ENCODE measurements around the gene GUCD1.

The GUCD1 gene

GRCh38 chr22:24521791-24522245 lies 33.1 kb downstream of the GUCD1 start:
- Histone ChIP-seq H3K4me1 (ENCODE audit: control insufficient read depth, insufficient read depth, low read length, unreplicated experiment) (no peaks in the 10 kb centered on the region), H3K4me3 (ENCODE audit: low read depth, low read length) (no peak overlapping the region), H3K27me3 (ENCODE audit: insufficient read depth, low read length) (no peaks in the 10 kb centered on the region), H3K36me3 (ENCODE audit: insufficient read depth, low read length) (no peaks in the 10 kb centered on the region), H2AFZ (ENCODE audit: low read length, unreplicated experiment) (no peak overlapping the region), H3K79me2 (ENCODE audit: control insufficient read depth, insufficient read depth, low read length, unreplicated experiment) (no peaks in the 10 kb centered on the region), H3K27ac (ENCODE audit: low read depth, low read length) (no peak overlapping the region)

GRCh38 chr22:24519496-24519895 lies 35.4 kb downstream of the GUCD1 start:
- no peak overlapping the region for H2AFZ ChIP-seq (ENCODE audit: low read length, unreplicated experiment)
- H3K36me3 ChIP-seq (ENCODE audit: insufficient read depth, low read length): no peaks in the 10 kb centered on the region
- no peak overlapping the region for H3K27ac ChIP-seq (ENCODE audit: low read depth, low read length)
- peaks cover 4% of the 10 kb centered on the region for H3K4me1 ChIP-seq (ENCODE audit: control insufficient read depth, insufficient read depth, low read length, unreplicated experiment)
- H3K4me3 ChIP-seq (ENCODE audit: low read depth, low read length): no peak overlapping the region
- H3K79me2 ChIP-seq (ENCODE audit: control insufficient read depth, insufficient read depth, low read length, unreplicated experiment): no peaks in the 10 kb centered on the region
- H3K27me3 ChIP-seq (ENCODE audit: insufficient read depth, low read length): no peaks in the 10 kb centered on the region

GRCh38 chr22:24518771-24519485 lies 36.0 kb downstream of the GUCD1 start:
- no peaks in the 10 kb centered on the region for H3K27me3 ChIP-seq (ENCODE audit: insufficient read depth, low read length)
- H3K27ac ChIP-seq (ENCODE audit: low read depth, low read length): no peak overlapping the region
- no peak overlapping the region for H2AFZ ChIP-seq (ENCODE audit: low read length, unreplicated experiment)
- H3K4me3 ChIP-seq (ENCODE audit: low read depth, low read length): no peak overlapping the region
- no peaks in the 10 kb centered on the region for H3K79me2 ChIP-seq (ENCODE audit: control insufficient read depth, insufficient read depth, low read length, unreplicated experiment)
- no peaks in the 10 kb centered on the region for H3K36me3 ChIP-seq (ENCODE audit: insufficient read depth, low read length)
- H3K4me1 ChIP-seq (ENCODE audit: control insufficient read depth, insufficient read depth, low read length, unreplicated experiment): peaks cover 4% of the 10 kb centered on the region

GRCh38 chr22:24518228-24518627 lies 36.7 kb downstream of the GUCD1 start:
- Histone ChIP-seq H3K27me3 (ENCODE audit: insufficient read depth, low read length) (no peaks in the 10 kb centered on the region), H3K4me3 (ENCODE audit: low read depth, low read length) (no peak overlapping the region), H3K4me1 (ENCODE audit: control insufficient read depth, insufficient read depth, low read length, unreplicated experiment) (peaks cover 4% of the 10 kb centered on the region), H3K79me2 (ENCODE audit: control insufficient read depth, insufficient read depth, low read length, unreplicated experiment) (no peaks in the 10 kb centered on the region), H3K27ac (ENCODE audit: low read depth, low read length) (no peak overlapping the region), H3K36me3 (ENCODE audit: insufficient read depth, low read length) (no peaks in the 10 kb centered on the region), H2AFZ (ENCODE audit: low read length, unreplicated experiment) (no peak overlapping the region)

- Histone ChIP-seq H3K4me3 (ENCODE audit: low read depth, low read length) (no peak overlapping the region), H3K27me3 (ENCODE audit: insufficient read depth, low read length) (no peaks in the 10 kb centered on the region), H2AFZ (ENCODE audit: low read length, unreplicated experiment) (no peak overlapping the region), H3K4me1 (ENCODE audit: control insufficient read depth, insufficient read depth, low read length, unreplicated experiment) (peaks cover 4% of the 10 kb centered on the region), H3K27ac (ENCODE audit: low read depth, low read length) (no peak overlapping the region), H3K79me2 (ENCODE audit: control insufficient read depth, insufficient read depth, low read length, unreplicated experiment) (no peaks in the 10 kb centered on the region), H3K36me3 (ENCODE audit: insufficient read depth, low read length) (no peaks in the 10 kb centered on the region)
Measured at GRCh38 chr22:24517446-24517845, 37.5 kb downstream of the GUCD1 start.

GRCh38 chr22:24516301-24516737 lies 38.6 kb downstream of the GUCD1 start:
- Histone ChIP-seq H3K4me3 (ENCODE audit: low read depth, low read length) (peak overlapping the region; percentile 44; the same call in 1 of the 2 replicates), H2AFZ (ENCODE audit: low read length, unreplicated experiment) (no peak overlapping the region), H3K27me3 (ENCODE audit: insufficient read depth, low read length) (no peaks in the 10 kb centered on the region), H3K4me1 (ENCODE audit: control insufficient read depth, insufficient read depth, low read length, unreplicated experiment) (peaks cover 4% of the 10 kb centered on the region), H3K36me3 (ENCODE audit: insufficient read depth, low read length) (no peaks in the 10 kb centered on the region), H3K79me2 (ENCODE audit: control insufficient read depth, insufficient read depth, low read length, unreplicated experiment) (no peaks in the 10 kb centered on the region), H3K27ac (ENCODE audit: low read depth, low read length) (peak overlapping the region; percentile 26; the same call in 1 of the 2 replicates)

GRCh38 chr22:24515027-24515338 lies 40.0 kb downstream of the GUCD1 start:
- Histone ChIP-seq H3K4me1 (ENCODE audit: control insufficient read depth, insufficient read depth, low read length, unreplicated experiment) (peaks cover 14% of the 10 kb centered on the region), H3K79me2 (ENCODE audit: control insufficient read depth, insufficient read depth, low read length, unreplicated experiment) (no peaks in the 10 kb centered on the region), H3K27ac (ENCODE audit: low read depth, low read length) (no peak overlapping the region), H3K36me3 (ENCODE audit: insufficient read depth, low read length) (no peaks in the 10 kb centered on the region), H3K27me3 (ENCODE audit: insufficient read depth, low read length) (no peaks in the 10 kb centered on the region), H2AFZ (ENCODE audit: low read length, unreplicated experiment) (no peak overlapping the region), H3K4me3 (ENCODE audit: low read depth, low read length) (no peak overlapping the region)

GRCh38 chr22:24514241-24515026 lies 40.5 kb downstream of the GUCD1 start:
- no peaks in the 10 kb centered on the region for H3K79me2 ChIP-seq (ENCODE audit: control insufficient read depth, insufficient read depth, low read length, unreplicated experiment)
- no peak overlapping the region for H3K27ac ChIP-seq (ENCODE audit: low read depth, low read length)
- H3K27me3 ChIP-seq (ENCODE audit: insufficient read depth, low read length): no peaks in the 10 kb centered on the region
- H3K4me1 ChIP-seq (ENCODE audit: control insufficient read depth, insufficient read depth, low read length, unreplicated experiment): peaks cover 14% of the 10 kb centered on the region
- H2AFZ ChIP-seq (ENCODE audit: low read length, unreplicated experiment): no peak overlapping the region
- H3K4me3 ChIP-seq (ENCODE audit: low read depth, low read length): no peak overlapping the region
- no peaks in the 10 kb centered on the region for H3K36me3 ChIP-seq (ENCODE audit: insufficient read depth, low read length)

GRCh38 chr22:24513378-24514240 lies 41.3 kb downstream of the GUCD1 start:
- H3K4me1 ChIP-seq (ENCODE audit: control insufficient read depth, insufficient read depth, low read length, unreplicated experiment): peaks cover 14% of the 10 kb centered on the region
- no peaks in the 10 kb centered on the region for H3K36me3 ChIP-seq (ENCODE audit: insufficient read depth, low read length)
- no peaks in the 10 kb centered on the region for H3K27me3 ChIP-seq (ENCODE audit: insufficient read depth, low read length)
- H3K79me2 ChIP-seq (ENCODE audit: control insufficient read depth, insufficient read depth, low read length, unreplicated experiment): no peaks in the 10 kb centered on the region
- H3K27ac ChIP-seq (ENCODE audit: low read depth, low read length): no peak overlapping the region
- no peak overlapping the region for H2AFZ ChIP-seq (ENCODE audit: low read length, unreplicated experiment)
- H3K4me3 ChIP-seq (ENCODE audit: low read depth, low read length): no peak overlapping the region

GRCh38 chr22:24512043-24512442 lies 42.9 kb downstream of the GUCD1 start:
- H2AFZ ChIP-seq (ENCODE audit: low read length, unreplicated experiment): no peak overlapping the region
- no peak overlapping the region for H3K4me3 ChIP-seq (ENCODE audit: low read depth, low read length)
- no peak overlapping the region for H3K27ac ChIP-seq (ENCODE audit: low read depth, low read length)
- no peaks in the 10 kb centered on the region for H3K27me3 ChIP-seq (ENCODE audit: insufficient read depth, low read length)
- no peaks in the 10 kb centered on the region for H3K79me2 ChIP-seq (ENCODE audit: control insufficient read depth, insufficient read depth, low read length, unreplicated experiment)
- no peaks in the 10 kb centered on the region for H3K36me3 ChIP-seq (ENCODE audit: insufficient read depth, low read length)
- peaks cover 18% of the 10 kb centered on the region for H3K4me1 ChIP-seq (ENCODE audit: control insufficient read depth, insufficient read depth, low read length, unreplicated experiment)
